GM20000 (cell line): ENCODE data around the gene DMD.

ENCODE experiments used
- DNase-seq: peaks from one replicate; pipeline ENCODE4 v3.0.0; 2012; ENCODE audit warnings: low spot score
- TF ChIP-seq, protein P1 (sequence below): IDR thresholded peaks from 2 replicates; pipeline ENCODE4 v1.5.1; 2012; ENCODE audit warnings: mild to moderate bottlenecking, control low read depth; ENCODE audit errors: extremely low read depth, missing control alignments

Gene DMD

DNA sequence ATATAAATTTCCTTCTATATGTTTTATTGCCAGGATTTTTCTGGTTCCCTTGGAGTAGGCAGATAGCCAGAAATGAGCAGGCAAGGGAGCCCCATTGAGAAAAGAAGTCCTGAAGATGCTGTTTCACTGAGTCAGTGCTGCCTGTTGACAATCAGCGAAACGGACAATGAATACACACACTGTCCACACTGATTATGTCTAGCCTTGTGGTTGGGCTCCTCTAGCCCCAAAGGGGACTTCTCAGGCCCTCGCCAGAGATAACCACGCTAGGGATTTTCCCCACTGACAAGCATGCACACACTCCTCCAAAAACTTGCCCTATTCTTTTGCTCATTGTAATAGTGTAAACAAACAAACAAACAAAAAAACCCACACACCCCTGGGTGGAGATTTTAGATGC, 369.3 kb downstream of the DMD start:
- DNase-seq: no peak
- TF ChIP-seq, protein P1, sequence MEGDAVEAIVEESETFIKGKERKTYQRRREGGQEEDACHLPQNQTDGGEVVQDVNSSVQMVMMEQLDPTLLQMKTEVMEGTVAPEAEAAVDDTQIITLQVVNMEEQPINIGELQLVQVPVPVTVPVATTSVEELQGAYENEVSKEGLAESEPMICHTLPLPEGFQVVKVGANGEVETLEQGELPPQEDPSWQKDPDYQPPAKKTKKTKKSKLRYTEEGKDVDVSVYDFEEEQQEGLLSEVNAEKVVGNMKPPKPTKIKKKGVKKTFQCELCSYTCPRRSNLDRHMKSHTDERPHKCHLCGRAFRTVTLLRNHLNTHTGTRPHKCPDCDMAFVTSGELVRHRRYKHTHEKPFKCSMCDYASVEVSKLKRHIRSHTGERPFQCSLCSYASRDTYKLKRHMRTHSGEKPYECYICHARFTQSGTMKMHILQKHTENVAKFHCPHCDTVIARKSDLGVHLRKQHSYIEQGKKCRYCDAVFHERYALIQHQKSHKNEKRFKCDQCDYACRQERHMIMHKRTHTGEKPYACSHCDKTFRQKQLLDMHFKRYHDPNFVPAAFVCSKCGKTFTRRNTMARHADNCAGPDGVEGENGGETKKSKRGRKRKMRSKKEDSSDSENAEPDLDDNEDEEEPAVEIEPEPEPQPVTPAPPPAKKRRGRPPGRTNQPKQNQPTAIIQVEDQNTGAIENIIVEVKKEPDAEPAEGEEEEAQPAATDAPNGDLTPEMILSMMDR: no peak

DNA sequence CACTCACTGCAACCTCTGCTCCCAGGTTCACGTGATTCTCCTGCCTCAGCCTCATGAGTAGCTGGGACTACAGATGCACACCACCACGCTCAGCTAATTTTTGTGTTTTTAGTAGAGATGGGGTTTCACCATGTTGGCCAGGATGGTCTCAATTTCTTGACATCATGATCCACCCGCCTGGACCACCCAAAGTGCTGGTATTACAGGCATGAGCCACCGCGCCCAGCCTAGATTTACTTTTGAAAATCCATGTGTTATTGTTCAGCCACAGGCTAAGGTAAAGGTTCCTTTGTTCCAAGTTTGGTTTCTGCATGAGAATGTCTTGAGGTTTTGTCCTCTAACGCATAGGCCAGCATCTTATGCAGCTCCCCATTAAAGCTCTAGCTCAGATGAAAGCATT, 371.6 kb downstream of the DMD start:
- TF ChIP-seq, protein P1: no peak
- DNase-seq: no peak

DNA sequence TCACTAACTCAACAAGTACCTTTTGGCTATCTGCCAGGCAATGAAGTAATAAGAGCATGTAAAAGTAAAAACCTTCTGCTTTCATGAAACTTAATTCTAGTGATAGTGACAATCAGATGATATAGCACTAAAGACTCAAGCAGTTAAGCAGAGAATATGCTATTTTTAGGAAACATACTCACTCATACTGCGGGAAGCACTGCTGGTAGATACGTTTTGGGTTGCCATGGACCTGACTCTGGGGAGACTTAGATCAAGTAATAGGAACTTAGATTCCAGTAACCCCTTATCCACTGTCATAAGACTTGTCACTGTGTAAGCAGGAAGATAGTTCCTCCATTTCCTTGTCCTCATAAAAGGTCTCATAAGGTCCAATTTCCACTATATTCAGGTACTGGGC, 386.3 kb downstream of the DMD start:
- no peak for DNase-seq

DNA sequence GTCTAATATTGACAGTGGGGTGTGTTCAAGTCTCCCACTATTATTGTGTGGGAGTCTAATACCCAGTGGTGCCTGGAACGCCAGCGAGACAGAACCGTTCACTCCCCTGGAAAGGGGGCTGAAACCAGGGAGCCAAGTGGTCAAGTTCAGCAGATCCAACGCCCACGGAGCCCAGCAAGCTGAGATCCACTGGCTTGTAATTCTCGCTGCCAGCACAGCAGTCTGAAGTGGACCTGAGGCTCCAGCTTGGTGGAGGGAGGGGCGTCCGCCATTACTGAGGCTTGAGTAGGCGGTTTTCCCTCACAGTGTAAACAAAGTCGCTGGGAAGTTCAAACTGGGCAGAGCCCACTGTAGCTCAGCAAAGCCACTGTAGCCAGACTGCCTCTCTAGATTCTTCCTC, 407.3 kb downstream of the DMD start:
- TF ChIP-seq, protein P1: no peak

More for the DNA sequence above, 386.3 kb downstream of the DMD start:
- TF ChIP-seq, protein P1: no peak

DNA sequence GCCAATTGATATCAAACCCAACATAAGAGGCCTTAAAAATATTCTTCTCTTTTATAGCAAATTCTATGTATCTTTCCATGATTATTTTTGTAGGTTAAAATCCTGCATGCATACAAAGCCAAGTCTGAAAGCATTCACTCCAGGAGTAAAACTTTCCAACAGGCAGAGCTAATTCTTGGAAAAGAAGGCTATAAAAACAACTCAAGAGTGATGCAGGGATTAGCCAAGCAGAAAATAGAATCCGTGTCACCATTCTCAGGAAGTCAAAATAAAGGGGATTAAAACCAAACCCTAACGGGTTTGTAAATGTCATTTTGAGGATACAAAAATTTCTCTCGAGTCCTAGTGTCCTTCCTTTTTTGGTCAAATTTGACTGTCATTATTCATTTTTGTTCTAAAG, 412.4 kb downstream of the DMD start:
- TF ChIP-seq, protein P1: no peak
- no peak for DNase-seq

More for the DNA sequence above, 407.3 kb downstream of the DMD start:
- DNase-seq: no peak

DNA sequence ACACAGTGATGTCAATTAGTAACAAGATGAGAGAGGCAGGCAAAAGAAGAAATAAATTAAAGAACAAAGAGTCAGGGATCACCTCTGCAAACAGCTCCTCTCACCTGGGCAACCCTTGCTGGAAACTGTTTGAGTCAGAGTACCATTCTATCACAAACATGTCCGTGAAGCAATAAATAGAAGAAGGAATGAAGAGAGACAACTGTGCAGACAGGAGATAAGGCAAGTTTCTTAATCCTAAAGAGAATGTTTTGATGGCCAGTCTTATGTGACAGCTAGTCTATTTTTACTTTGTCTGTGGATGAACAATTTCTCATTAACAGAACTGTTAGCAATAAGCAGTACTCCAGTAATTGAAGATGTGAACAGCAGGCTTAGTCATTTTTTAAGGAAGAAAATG, 422.4 kb downstream of the DMD start:
- DNase-seq: no peak
- TF ChIP-seq, protein P1: no peak

DNA sequence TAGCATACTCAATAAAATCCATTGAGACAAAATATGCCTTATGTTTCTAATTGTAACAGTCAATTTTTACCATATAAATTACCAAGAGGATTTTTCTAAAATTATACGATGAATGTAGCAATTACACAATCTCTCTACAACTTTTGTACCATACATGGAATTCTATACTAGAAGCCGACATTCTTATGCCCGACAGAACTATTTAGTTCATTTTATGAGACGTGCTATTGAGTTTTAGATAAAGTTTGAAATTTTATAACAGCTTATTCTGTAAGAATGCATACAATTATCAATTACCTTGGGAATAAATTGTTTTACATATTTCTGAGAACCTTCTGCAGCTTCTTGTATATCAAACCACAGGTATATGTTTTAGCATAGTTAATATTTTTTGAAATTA, 431.2 kb downstream of the DMD start:
- TF ChIP-seq, protein P1: no peak
- no peak for DNase-seq

DNA sequence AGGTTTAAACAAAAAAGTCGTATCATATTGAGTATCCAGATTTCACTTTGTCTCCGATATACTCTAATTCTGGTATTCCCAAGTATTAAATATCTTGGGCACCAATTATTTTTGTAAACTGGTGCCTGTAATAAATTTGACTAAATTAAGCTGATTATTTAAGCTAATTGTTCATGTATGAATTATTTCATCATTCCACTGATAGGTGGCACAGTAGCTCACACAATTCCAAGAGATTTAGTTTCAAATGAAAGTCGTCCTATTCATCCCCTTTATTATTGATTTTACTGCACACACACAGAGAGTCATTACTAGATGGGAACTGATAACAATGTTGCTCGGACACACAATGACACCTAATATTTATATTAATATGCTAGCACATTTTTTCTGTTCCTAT, 432.4 kb downstream of the DMD start:
- no peak for DNase-seq
- TF ChIP-seq, protein P1: no peak
